K562 (cell line): ENCODE data around the gene ZNF541. TPM values are rescaled to one million over a fixed set of nuclear protein-coding genes. Genes with fewer than 3 reads are reported as not detected.

ENCODE experiments used
- ATAC-seq: fragments of 200-7000 bp; cut with Tn5 transposase; 3 replicates; pipeline ENCODE4 v1.9.1; 2020; ENCODE audit warnings: moderate library complexity
- BruUV-seq: library from RNA; stranded (reverse); fragments of 400-500 nt; replicated peaks from 2 replicates; lab custom pipeline; 2021; lab: Mats Ljungman, UMichigan
- CTCF ChIA-PET: fragments of 300-600 bp; formaldehyde crosslinking; extraction: SDS; loops from one replicate; lab custom pipeline; 2021; ENCODE audit warnings: low intra/inter-chr PET ratio; lab: Yijun Ruan, JAX
- POLR2A ChIA-PET: fragments of 300-600, 350-650 bp; sonication (Branson Sonifier 250); formaldehyde crosslinking; extraction: SDS; loops from one replicate; lab custom pipeline; 2021; ENCODE audit warnings: antibody characterized with exemption, inconsistent platforms; lab: Yijun Ruan, JAX
- DNase-seq, 4 experiments: peaks; one replicate each; pipeline versions ENCODE4 v3.0.0 to v3.0.0-alpha.2; 2011 to 2018; ENCODE audit warnings: low spot score in 3 of 4, mixed read lengths in 3 of 4; ENCODE audit errors: extremely low read depth in 1 of 4
- FAIRE-seq: peaks from 2 replicates; lab custom pipeline; 2011; peaks lifted over from hg19 to GRCh38; lab: Jason Lieb, UNC
- H2AFZ ChIP-seq: 2 replicates; pipeline ENCODE4 v1.6.0; 2011; ENCODE audit warnings: low read depth, low read length, control low read depth, inconsistent platforms
- H3K27ac ChIP-seq: fragments of 200-600 bp; 3 replicates; pipeline ENCODE4 v1.8.0; 2011; ENCODE audit warnings: low read depth, mild to moderate bottlenecking, control low read depth, inconsistent platforms, low read length, moderate library complexity, mixed read lengths; ENCODE audit errors: extremely low read depth
- H3K27me3 ChIP-seq, 2 experiments: fragments of 300-600 bp in 1 of 2; 2 replicates in 1 of 2; 3 replicates in 1 of 2; pipeline versions ENCODE4 v1.6.0 to v1.8.0; 2011; ENCODE audit warnings: inconsistent platforms in 2 of 2, low read length in 2 of 2, mild to moderate bottlenecking in 1 of 2, mixed read lengths in 1 of 2, moderate library complexity in 1 of 2; ENCODE audit not compliant: control insufficient read depth in 2 of 2, insufficient read depth in 2 of 2
- H3K36me3 ChIP-seq: fragments of 300-600 bp; 3 replicates; pipeline ENCODE4 v1.8.0; 2011; ENCODE audit warnings: mild to moderate bottlenecking, low read length, inconsistent platforms; ENCODE audit not compliant: control insufficient read depth, insufficient read depth
- H3K4me1 ChIP-seq, 2 experiments: fragments of 200-600 bp in 1 of 2; replicated peaks in 1 of 2; 2 replicates in 1 of 2; 3 replicates in 1 of 2; pipeline versions ENCODE4 v1.5.1 to v1.8.0; 2011; ENCODE audit warnings: inconsistent platforms in 2 of 2, low read length in 2 of 2, mild to moderate bottlenecking in 1 of 2, mixed read lengths in 1 of 2, moderate library complexity in 1 of 2; ENCODE audit not compliant: control insufficient read depth in 2 of 2, insufficient read depth in 2 of 2
- H3K4me2 ChIP-seq: 2 replicates; pipeline ENCODE4 v1.6.1; 2011; ENCODE audit warnings: low read length, control low read depth, inconsistent platforms, mixed read lengths; ENCODE audit not compliant: insufficient read depth
- H3K4me3 ChIP-seq: fragments of 200-600 bp; sonication (generic), shearing (Covaris generic); 2 replicates; pipeline ENCODE4 v1.5.1; 2016; ENCODE audit warnings: control low read depth, inconsistent platforms
- H3K79me2 ChIP-seq: fragments of 200-600 bp; 3 replicates; pipeline ENCODE4 v1.8.0; 2011; ENCODE audit warnings: low read length, inconsistent platforms; ENCODE audit not compliant: control insufficient read depth, insufficient read depth
- H3K9ac ChIP-seq, 2 experiments: 2 replicates each; pipeline versions ENCODE4 v1.6.0 to v1.6.1; 2011; ENCODE audit warnings: low read depth in 2 of 2, low read length in 2 of 2, control low read depth in 1 of 2, inconsistent platforms in 1 of 2, mild to moderate bottlenecking in 1 of 2, mixed read lengths in 1 of 2; ENCODE audit not compliant: insufficient read depth in 1 of 2
- H3K9me1 ChIP-seq: one replicate; pipeline ENCODE4 v1.6.0; 2011; ENCODE audit warnings: inconsistent platforms, mild to moderate bottlenecking, low read length, moderate library complexity; ENCODE audit not compliant: control insufficient read depth, insufficient read depth
- H3K9me3 ChIP-seq: replicated peaks from 2 replicates; pipeline ENCODE4 v1.5.1; 2011; ENCODE audit warnings: low read depth, low read length, inconsistent platforms; ENCODE audit not compliant: control insufficient read depth, insufficient read depth
- H4K20me1 ChIP-seq: replicated peaks from 2 replicates; pipeline ENCODE4 v1.6.1; 2011; ENCODE audit warnings: low read length, inconsistent platforms, mixed read lengths; ENCODE audit not compliant: control insufficient read depth, insufficient read depth
- ATF3 ChIP-seq, 2 experiments: fragments of 450-650 bp in 1 of 2; sonication (generic) in 1 of 2; formaldehyde crosslinking in 1 of 2; IDR thresholded peaks in 1 of 2; conservative IDR thresholded peaks in 1 of 2; 2 replicates each; pipeline versions ENCODE4 v1.6.1 to v1.8.1; 2016 to 2023; ENCODE audit warnings: mild to moderate bottlenecking in 2 of 2, moderate library complexity in 2 of 2, inconsistent platforms in 1 of 2, missing genetic modification reagents in 1 of 2
- CEBPB ChIP-seq: fragments of 450-650 bp; IDR thresholded peaks from 2 replicates; pipeline ENCODE4 v1.6.1; 2016; ENCODE audit warnings: missing genetic modification characterization, missing compliant biosample characterization
- CEBPG ChIP-seq, 3 experiments: fragments of 200-800 bp in 1 of 3; sonication (Bioruptor generic) in 1 of 3; sonication (generic) in 1 of 3; formaldehyde crosslinking in 1 of 3; IDR thresholded peaks in 2 of 3; conservative IDR thresholded peaks in 1 of 3; 2 replicates each; pipeline versions ENCODE4 v1.6.1 to v1.8.0; 2016 to 2022; ENCODE audit warnings: missing compliant biosample characterization in 2 of 3, missing genetic modification characterization in 2 of 3, mild to moderate bottlenecking in 1 of 3, missing genetic modification reagents in 1 of 3
- PYGO2 ChIP-seq: fragments of 450-650 bp; IDR thresholded peaks from 2 replicates; pipeline ENCODE4 v1.6.1; 2016; ENCODE audit warnings: mild to moderate bottlenecking, missing genetic modification characterization, moderate library complexity, missing compliant biosample characterization
- ZBTB12 ChIP-seq: fragments of 250-450 bp; sonication (Bioruptor Pico); IDR thresholded peaks from 2 replicates; pipeline ENCODE4 v1.4.0; 2020
- ZNF253 ChIP-seq: fragments of 250-450 bp; sonication (Bioruptor Pico); conservative IDR thresholded peaks from 2 replicates; pipeline ENCODE4 v1.6.1; 2021; ENCODE audit warnings: mild to moderate bottlenecking
- WGBS: fragments of 100-300 bp; shearing (Covaris generic); methylation state at CpG from one replicate; pipeline ENCODE4 v1.1.6; 2016; ENCODE audit warnings: low coverage, mixed read lengths; ENCODE audit not compliant: insufficient coverage; ENCODE audit errors: missing lambda C conversion rate; 5-methylcytosine and 5-hydroxymethylcytosine counted together
- in situ Hi-C: fragments of 300-500 bp; cut with MboI; formaldehyde crosslinking; loops from 4 replicates; pipeline ENCODE4 v1.15.0; 2018; ENCODE audit warnings: inconsistent platforms, mixed read lengths
- intact Hi-C: fragments of 100-400 bp; cut with micrococcal nuclease; formaldehyde crosslinking; loops from 2 replicates; pipeline ENCODE4 v1.14.2; 2022
- polyA plus RNA-seq, 8 experiments: library from polyadenylated mRNA; depleted of rRNA in 4 of 8; stranded (reverse) in 5 of 8; unstranded in 3 of 8; fragments of >200 nt; fragmentation: Nextera tagmentation in 2 of 8; fragmentation: Illumina TruSeq in 1 of 8; extraction: Ambion mirVana in 2 of 8; extraction: Trizol in 1 of 8; gene quantifications; 2 replicates each; pipeline versions ENCODE4 v1.2.1 to v1.2.3, GENCODE V29; 2011 to 2014; ENCODE audit warnings: inconsistent platforms in 1 of 8, missing spikeins in 1 of 8
- total RNA-seq, 7 experiments: library from RNA; depleted of rRNA in 6 of 7; stranded (reverse); fragments of >200 nt in 6 of 7; fragmentation: Illumina TruSeq in 2 of 7; extraction: Trizol in 2 of 7; gene quantifications; 2 replicates each; pipeline versions ENCODE4 v1.2.1 to v1.2.3, GENCODE V29; 2011 to 2021; ENCODE audit warnings: low replicate concordance in 1 of 7
- TF ChIP-seq, protein P1 (sequence below): sonication (generic); formaldehyde crosslinking; IDR thresholded peaks from 2 replicates; pipeline ENCODE4 v1.8.0; 2022; ENCODE audit warnings: missing genetic modification reagents, mild to moderate bottlenecking, borderline replicate concordance

Gene ZNF541
- total and polyA plus RNA-seq, 9 of the 15 experiments (the other 6 are each of a cell fraction or from before 2014, with no cell fraction given): 0.04 to 0.11 (median 0.05) TPM; not detected in 1

GRCh38 chr19:47547199-47547598 is 25.7 kb downstream of the ZNF541 start:
- DNase-seq (no peak), FAIRE-seq (no peak)
- intact Hi-C loops: no loop called here
- Histone ChIP-seq H3K9me1 (no peaks in the 10 kb centered on the region), H3K4me1 (peaks cover 0 to 20% of the 10 kb centered on the region in 2 experiments; a peak in 1 of 5 replicates), H4K20me1 (no peaks in the 10 kb centered on the region), H3K27ac (no peak overlapping the region), H3K9me3 (no peaks in the 10 kb centered on the region)
- TF ChIP-seq CEBPB (tag) (peak; percentile 83), ZNF253 (CRISPR knock-in tag) (no peak), ZBTB12 (CRISPR knock-in tag) (no peak), ATF3 (IDR thresholded peaks at IDR 0.05) (peak; percentile 42; the same call in 1 of the 2 replicates), ATF3 (CRISPR knock-in tag; conservative IDR thresholded peaks at IDR 0.05) (no peak), PYGO2 (no peak), CEBPG (CRISPR knock-in tag; IDR thresholded peaks at IDR 0.05) (no peak), CEBPG (tag; conservative IDR thresholded peaks at IDR 0.05 in 1 of 2, IDR thresholded peaks at IDR 0.05 in 1 of 2) (peak; percentile 62 to 77; a peak in 3 of 4 replicates)
- TF ChIP-seq, protein P1, sequence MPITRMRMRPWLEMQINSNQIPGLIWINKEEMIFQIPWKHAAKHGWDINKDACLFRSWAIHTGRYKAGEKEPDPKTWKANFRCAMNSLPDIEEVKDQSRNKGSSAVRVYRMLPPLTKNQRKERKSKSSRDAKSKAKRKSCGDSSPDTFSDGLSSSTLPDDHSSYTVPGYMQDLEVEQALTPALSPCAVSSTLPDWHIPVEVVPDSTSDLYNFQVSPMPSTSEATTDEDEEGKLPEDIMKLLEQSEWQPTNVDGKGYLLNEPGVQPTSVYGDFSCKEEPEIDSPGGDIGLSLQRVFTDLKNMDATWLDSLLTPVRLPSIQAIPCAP: no peak
- TF ChIP-seq, all 486 proteins: peak for 3
- in situ Hi-C loops: no loop called here
- Histone ChIP-seq H3K27me3 (peaks cover 18 to 28% of the 10 kb centered on the region in 2 experiments), H3K36me3 (no peaks in the 10 kb centered on the region), H3K4me3 (no peak overlapping the region), H2AFZ (no peak overlapping the region), H3K79me2 (no peaks in the 10 kb centered on the region), H3K4me2 (no peak overlapping the region), H3K9ac (no peak overlapping the region)
- 10% methylated on average over 2 of the region's 2 CpGs for WGBS
- ChIA-PET POLR2A (interaction anchor here (0.6 to 1.0 kb wide), 2 partner anchors 10 to 1127 kb away, joined by 3 to 4 read pairs; no protein-coding TSS in a partner anchor), CTCF (no interaction called here)
- no peak for ATAC-seq
- no TSS peak for BruUV-seq
